GM06990 (cell line): ENCODE measurements around the gene MAD1L1.

Experiments
- DNase-seq: peaks from one replicate; pipeline ENCODE4 v3.0.0-alpha.2; 2011; ENCODE audit not compliant: insufficient read length; ENCODE audit errors: extremely low read depth
- H3K27me3 ChIP-seq: replicated peaks from 2 replicates; pipeline ENCODE4 v1.6.0; 2011; ENCODE audit warnings: low read length; ENCODE audit not compliant: control insufficient read depth, insufficient read depth
- H3K36me3 ChIP-seq: 2 replicates; pipeline ENCODE4 v1.5.1; 2011; ENCODE audit warnings: low read length; ENCODE audit not compliant: control insufficient read depth, insufficient read depth
- H3K4me3 ChIP-seq: replicated peaks from 2 replicates; pipeline ENCODE4 v1.5.1; 2011; ENCODE audit warnings: low read depth, mild to moderate bottlenecking, control low read depth, low read length
- TF ChIP-seq, protein P1 (sequence below): IDR thresholded peaks from 2 replicates; pipeline ENCODE4 v1.5.1; 2011; ENCODE audit warnings: low read length, control low read depth, mild to moderate bottlenecking, inconsistent platforms; ENCODE audit not compliant: insufficient read depth, poor library complexity, severe bottlenecking

MAD1L1 gene

DNA sequence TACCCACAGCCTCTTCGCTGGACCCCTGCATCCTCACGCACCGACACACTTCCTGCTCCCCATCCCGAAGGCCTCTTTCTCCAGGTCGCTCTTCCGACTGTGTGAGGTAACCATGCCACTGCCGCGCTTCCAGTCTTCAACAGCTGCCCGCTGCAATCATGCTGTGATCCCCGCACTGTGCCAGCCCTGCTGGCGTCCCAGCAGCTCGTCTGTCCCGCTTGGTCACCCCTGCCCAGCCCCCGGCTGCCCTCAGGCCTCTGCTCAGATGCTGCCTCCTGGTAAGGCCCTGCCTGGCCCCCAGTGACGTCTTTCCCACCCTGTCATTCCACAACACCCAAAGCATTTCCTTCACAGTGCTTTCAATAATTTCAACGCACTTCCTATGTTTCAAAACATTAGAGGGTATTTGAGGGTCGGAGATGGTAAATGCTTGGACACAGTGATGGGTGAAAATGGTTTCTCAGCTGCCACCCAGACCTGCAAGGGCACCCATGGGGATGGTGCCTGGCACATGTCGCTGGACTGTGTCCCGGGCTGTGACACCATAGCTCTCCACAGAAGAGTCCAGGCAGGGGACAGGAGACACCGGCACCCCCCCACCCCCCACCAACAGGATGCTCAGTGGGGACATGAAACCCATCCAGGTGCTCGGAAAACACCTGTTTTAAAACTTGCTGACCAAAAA, 125.2 kb downstream of the MAD1L1 start:
- Histone ChIP-seq H3K36me3 (no peaks in the 10 kb centered on the region; the same call in none of the 2 replicates), H3K27me3 (no peaks in the 10 kb centered on the region), H3K4me3 (no peak overlapping the region)
- TF ChIP-seq, protein P1, sequence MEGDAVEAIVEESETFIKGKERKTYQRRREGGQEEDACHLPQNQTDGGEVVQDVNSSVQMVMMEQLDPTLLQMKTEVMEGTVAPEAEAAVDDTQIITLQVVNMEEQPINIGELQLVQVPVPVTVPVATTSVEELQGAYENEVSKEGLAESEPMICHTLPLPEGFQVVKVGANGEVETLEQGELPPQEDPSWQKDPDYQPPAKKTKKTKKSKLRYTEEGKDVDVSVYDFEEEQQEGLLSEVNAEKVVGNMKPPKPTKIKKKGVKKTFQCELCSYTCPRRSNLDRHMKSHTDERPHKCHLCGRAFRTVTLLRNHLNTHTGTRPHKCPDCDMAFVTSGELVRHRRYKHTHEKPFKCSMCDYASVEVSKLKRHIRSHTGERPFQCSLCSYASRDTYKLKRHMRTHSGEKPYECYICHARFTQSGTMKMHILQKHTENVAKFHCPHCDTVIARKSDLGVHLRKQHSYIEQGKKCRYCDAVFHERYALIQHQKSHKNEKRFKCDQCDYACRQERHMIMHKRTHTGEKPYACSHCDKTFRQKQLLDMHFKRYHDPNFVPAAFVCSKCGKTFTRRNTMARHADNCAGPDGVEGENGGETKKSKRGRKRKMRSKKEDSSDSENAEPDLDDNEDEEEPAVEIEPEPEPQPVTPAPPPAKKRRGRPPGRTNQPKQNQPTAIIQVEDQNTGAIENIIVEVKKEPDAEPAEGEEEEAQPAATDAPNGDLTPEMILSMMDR, result no peak
- DNase-seq, result no peak

DNA sequence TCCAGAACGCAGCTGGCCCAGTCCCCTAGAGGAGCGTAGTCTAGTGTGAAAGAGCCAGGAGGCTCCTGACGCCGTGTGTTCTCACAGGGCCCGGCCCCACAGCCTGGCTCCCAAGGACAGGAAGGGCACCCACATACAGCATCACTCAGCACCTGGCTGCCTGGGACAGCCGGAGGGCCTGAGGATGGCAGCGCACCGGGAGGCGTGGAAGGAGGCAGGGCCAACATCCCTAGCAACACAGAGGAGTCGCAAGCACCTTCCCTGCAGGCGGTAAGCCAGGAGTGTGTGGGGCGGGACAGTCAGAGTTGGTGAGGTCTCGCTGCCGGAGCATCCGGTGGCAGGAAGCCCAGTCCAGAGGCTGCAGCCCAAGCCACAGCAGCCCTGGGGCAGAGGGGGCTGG, 125.8 kb downstream of the MAD1L1 start:
- Histone ChIP-seq H3K27me3 (no peaks in the 10 kb centered on the region), H3K4me3 (no peak overlapping the region), H3K36me3 (no peaks in the 10 kb centered on the region; the same call in none of the 2 replicates)
- TF ChIP-seq, protein P1, result no peak
- DNase-seq, result no peak

DNA sequence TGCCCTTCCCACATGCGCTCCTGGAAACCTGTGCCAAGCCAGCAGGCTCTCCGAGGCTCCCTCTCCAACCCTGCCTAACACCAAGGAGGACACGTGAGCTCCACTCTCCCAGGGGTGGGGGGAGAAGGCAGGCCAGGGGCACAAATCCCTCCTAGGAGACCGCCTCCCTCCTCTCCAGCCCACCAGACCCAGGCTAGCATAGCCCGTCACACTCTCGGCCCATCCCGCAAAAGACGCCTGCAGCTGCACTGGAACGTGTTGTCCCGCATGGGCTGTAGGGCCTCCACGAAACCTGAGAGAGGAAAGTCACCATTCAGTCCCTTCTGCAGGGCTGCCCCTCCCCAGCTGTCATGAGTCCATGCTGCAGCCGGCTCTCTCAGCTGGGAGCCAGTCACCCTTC, 126.3 kb downstream of the MAD1L1 start:
- no peaks in the 10 kb centered on the region for H3K27me3 ChIP-seq
- no peak for DNase-seq

DNA sequence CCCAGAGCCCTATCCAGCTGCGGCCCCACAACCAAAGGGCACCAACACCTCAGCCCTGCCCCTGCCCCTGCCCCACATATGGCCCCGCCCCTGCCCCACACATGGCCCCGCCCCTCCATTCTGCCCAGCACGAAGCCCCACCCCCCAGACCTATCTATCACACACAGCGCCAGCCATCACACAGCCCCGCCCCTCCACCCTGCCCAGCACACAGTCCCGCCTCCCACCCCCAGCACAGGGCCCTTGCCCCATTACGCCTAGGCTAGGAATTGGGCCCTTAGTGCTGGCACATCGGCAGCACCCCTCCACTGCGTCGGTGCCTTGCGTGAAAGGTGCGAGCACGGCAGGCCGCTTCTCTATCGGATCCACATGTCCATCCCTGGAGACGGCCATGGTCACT, 126.8 kb downstream of the MAD1L1 start:
- Histone ChIP-seq H3K27me3 (no peaks in the 10 kb centered on the region), H3K36me3 (no peaks in the 10 kb centered on the region; the same call in none of the 2 replicates), H3K4me3 (no peak overlapping the region)
- TF ChIP-seq, protein P1, result no peak
- no peak for DNase-seq

More for the DNA sequence above, 126.3 kb downstream of the MAD1L1 start:
- TF ChIP-seq, protein P1, result no peak
- Histone ChIP-seq H3K4me3 (no peak overlapping the region), H3K36me3 (no peaks in the 10 kb centered on the region; the same call in none of the 2 replicates)

DNA sequence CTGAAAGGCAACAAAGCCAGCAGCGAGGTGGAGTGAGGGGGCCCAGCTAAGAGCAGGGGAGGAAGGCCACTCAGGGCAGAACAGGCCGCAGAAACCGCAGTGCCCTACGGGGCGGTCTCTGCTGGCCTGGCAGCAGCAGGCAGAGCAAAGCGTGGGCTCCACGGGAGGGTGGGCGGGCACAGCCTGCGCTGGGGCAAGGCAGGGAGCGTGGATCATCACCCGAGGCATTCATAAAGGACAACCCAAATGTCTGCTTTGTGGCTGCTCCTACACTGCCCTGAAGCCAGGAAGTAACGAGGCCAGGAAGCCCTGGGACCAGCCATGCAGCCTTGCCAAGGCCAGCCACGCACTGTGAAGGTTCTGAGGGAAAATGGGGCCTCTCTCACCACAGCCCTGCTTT, 127.5 kb downstream of the MAD1L1 start:
- DNase-seq, result no peak
- Histone ChIP-seq H3K27me3 (no peaks in the 10 kb centered on the region), H3K36me3 (no peaks in the 10 kb centered on the region; the same call in none of the 2 replicates), H3K4me3 (no peak overlapping the region)
- TF ChIP-seq, protein P1, result no peak
